ENCODE results near the gene PLEKHG3. TPM values are rescaled to one million over a fixed set of nuclear protein-coding genes. Genes with fewer than 3 reads are reported as not detected.

Gene PLEKHG3
- 15.5 and 16.8 TPM in 2 replicates for total RNA-seq

GRCh38 chr14:64704143-64704742, at the start of gene PLEKHG3:
Gene PLEKHG3, plus strand, starts transcription at chr14:64704424. Its CDS starts 23,208 bp downstream, at chr14:64727632.

Other genes starting within 250 kb of the PLEKHG3 start
- 0.32 and 0.39 TPM in 2 replicates for gene AKAP5, start 238.9 kb upstream of the PLEKHG3 start, total RNA-seq
- gene ZBTB25, start 200.6 kb upstream of the PLEKHG3 start, total RNA-seq: 12.0 and 13.3 TPM in 2 replicates
- gene ZBTB1, start 199.7 kb upstream of the PLEKHG3 start, total RNA-seq: 64.9 and 75.0 TPM in 2 replicates
- gene HSPA2, start 163.7 kb upstream of the PLEKHG3 start, total RNA-seq: 11.5 and 13.6 TPM in 2 replicates
- gene PPP1R36, start 154.5 kb upstream of the PLEKHG3 start, total RNA-seq: 1.3 and 2.4 TPM in 2 replicates
- gene SPTB, start 175.5 kb downstream of the PLEKHG3 start, total RNA-seq: 0.11 and 0.13 TPM in 2 replicates
- gene CHURC1, start 210.0 kb downstream of the PLEKHG3 start, total RNA-seq: 64.1 and 89.1 TPM in 2 replicates
- not detected in 2 replicates for gene GPX2, start 238.3 kb downstream of the PLEKHG3 start, total RNA-seq

All from articular chondrocyte of knee joint (primary cell).